A549 (cell line): ENCODE results near the gene ATAD3A.

Experiments
- CEBPB ChIP-seq, 2 experiments: fragments of >200 bp in 1 of 2; sonication (Bioruptor Twin) in 1 of 2; formaldehyde crosslinking in 1 of 2; IDR thresholded peaks; 2 replicates each; pipeline ENCODE4 v1.6.1; 2012 to 2016
- KDM5A ChIP-seq: fragments of 200-600 bp; sonication (generic); IDR thresholded peaks from 2 replicates; pipeline ENCODE4 v1.6.1; 2016; ENCODE audit warnings: antibody characterized with exemption, mild to moderate bottlenecking
- POLR2A ChIP-seq: IDR thresholded peaks from 2 replicates; pipeline ENCODE4 v1.6.1; 2012; ENCODE audit warnings: mild to moderate bottlenecking, low read length
- TF ChIP-seq, protein P1 (sequence below): fragments of >200 bp; sonication (Bioruptor Twin); formaldehyde crosslinking; IDR thresholded peaks from 3 replicates; pipeline ENCODE4 v1.5.1; 2016

DNA sequence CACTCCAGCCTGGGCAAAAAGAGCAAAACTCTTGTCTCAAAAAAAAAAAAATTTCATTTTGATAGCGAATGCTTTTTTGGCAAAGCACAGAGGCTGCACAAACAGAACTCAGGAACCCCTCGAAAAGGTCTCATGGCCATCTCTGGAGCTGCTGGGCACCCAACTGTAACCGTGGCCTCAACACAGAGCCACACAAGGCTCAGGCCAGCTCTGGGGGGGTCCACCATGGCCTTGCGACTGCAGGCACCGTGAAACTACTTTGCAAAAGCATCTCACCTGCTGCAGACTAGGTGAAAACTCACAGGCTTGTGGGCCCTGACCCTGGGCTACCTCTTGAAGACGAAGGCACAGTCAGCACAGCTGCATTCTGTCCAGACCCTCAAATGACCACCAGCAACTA, 44.5 kb downstream of the ATAD3A start:
- no peak for TF ChIP-seq CEBPB (IDR thresholded peaks at IDR 0.05)
- TF ChIP-seq, protein P1, sequence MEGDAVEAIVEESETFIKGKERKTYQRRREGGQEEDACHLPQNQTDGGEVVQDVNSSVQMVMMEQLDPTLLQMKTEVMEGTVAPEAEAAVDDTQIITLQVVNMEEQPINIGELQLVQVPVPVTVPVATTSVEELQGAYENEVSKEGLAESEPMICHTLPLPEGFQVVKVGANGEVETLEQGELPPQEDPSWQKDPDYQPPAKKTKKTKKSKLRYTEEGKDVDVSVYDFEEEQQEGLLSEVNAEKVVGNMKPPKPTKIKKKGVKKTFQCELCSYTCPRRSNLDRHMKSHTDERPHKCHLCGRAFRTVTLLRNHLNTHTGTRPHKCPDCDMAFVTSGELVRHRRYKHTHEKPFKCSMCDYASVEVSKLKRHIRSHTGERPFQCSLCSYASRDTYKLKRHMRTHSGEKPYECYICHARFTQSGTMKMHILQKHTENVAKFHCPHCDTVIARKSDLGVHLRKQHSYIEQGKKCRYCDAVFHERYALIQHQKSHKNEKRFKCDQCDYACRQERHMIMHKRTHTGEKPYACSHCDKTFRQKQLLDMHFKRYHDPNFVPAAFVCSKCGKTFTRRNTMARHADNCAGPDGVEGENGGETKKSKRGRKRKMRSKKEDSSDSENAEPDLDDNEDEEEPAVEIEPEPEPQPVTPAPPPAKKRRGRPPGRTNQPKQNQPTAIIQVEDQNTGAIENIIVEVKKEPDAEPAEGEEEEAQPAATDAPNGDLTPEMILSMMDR: no peak
- no peak for TF ChIP-seq KDM5A
- no peak for TF ChIP-seq POLR2A
